ENCODE results near the gene CITED2.

Gene CITED2

DNA sequence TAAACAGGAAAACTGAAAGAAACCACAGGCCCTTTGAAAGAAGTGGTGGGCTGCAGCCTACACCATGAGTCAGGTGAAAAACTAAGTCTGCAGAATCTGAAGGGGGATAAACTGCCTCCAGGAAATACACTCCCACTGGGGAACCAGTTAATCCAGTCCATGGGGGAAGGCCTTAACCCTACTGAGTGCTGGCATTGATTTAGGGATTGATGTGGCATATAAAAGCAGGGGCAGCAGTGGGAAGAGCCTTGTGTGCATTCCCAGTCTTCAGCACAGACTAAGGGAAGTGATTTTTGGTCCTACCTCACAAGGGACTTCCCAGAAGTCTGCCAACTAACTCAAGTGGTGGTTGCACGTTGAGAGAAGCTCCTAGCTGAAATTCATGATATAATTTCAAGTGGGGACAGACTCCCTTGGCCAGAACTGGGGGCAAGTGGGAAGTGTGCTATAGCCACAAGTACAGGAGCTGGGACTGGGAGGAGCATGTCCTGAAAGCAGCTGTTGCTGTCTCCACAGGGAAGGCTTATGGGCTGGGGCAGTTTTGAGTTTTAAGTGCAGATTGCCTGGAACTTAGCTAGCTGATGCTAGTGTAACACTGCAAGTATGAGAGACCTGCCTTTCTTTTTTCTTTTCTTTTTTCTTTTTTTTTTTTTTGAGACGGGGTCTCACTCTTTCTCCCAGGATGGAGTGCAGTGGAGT, 31.2 kb downstream of the CITED2 start:
- in situ Hi-C loops (cut with HindIII; ENCODE audit: low pct_ligation_motif_present, low sequenced_read_pairs), result no loop called here

DNA sequence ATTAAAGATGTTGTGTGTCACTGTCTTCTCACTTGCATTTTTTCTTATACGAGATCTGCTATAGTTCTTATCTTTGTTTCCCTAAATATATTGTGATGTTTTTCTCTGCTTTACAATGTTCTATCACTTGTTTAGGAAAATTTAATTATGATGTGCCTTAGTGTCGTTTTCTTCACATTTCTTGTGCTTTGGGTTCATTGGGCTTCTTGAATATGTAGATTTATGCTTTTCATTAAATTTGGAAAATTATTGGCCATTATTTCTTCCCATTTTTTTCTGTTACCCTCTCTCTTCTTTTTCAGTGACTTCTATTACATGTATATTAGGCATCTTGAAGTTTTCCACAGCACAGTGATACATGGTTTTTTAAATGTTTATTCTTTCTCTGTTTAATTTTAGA, 33.4 kb downstream of the CITED2 start:
- no peaks in the 10 kb centered on the region for H3K36me3 ChIP-seq (replicated peaks)
- in situ Hi-C loops (cut with HindIII; ENCODE audit: low pct_ligation_motif_present, low sequenced_read_pairs), result no loop called here
- TF ChIP-seq, protein P1, sequence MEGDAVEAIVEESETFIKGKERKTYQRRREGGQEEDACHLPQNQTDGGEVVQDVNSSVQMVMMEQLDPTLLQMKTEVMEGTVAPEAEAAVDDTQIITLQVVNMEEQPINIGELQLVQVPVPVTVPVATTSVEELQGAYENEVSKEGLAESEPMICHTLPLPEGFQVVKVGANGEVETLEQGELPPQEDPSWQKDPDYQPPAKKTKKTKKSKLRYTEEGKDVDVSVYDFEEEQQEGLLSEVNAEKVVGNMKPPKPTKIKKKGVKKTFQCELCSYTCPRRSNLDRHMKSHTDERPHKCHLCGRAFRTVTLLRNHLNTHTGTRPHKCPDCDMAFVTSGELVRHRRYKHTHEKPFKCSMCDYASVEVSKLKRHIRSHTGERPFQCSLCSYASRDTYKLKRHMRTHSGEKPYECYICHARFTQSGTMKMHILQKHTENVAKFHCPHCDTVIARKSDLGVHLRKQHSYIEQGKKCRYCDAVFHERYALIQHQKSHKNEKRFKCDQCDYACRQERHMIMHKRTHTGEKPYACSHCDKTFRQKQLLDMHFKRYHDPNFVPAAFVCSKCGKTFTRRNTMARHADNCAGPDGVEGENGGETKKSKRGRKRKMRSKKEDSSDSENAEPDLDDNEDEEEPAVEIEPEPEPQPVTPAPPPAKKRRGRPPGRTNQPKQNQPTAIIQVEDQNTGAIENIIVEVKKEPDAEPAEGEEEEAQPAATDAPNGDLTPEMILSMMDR (IDR thresholded peaks at IDR 0.05; ENCODE audit: low read depth, low read length, missing control alignments), result no peak
- no peak overlapping the region for H3K27ac ChIP-seq
- H3K4me3 ChIP-seq (ENCODE audit: low read depth, low read length), result no peak overlapping the region
- DNase-seq, result no peak
- H3K27me3 ChIP-seq (replicated peaks), result no peaks in the 10 kb centered on the region

More for the DNA sequence above, 31.2 kb downstream of the CITED2 start:
- H3K36me3 ChIP-seq (replicated peaks), result no peaks in the 10 kb centered on the region
- TF ChIP-seq, protein P1 (IDR thresholded peaks at IDR 0.05; ENCODE audit: low read depth, low read length, missing control alignments), result no peak
- H3K4me3 ChIP-seq (ENCODE audit: low read depth, low read length), result no peak overlapping the region
- no peaks in the 10 kb centered on the region for H3K27me3 ChIP-seq (replicated peaks)
- no peak for DNase-seq
- H3K27ac ChIP-seq, result no peak overlapping the region

DNA sequence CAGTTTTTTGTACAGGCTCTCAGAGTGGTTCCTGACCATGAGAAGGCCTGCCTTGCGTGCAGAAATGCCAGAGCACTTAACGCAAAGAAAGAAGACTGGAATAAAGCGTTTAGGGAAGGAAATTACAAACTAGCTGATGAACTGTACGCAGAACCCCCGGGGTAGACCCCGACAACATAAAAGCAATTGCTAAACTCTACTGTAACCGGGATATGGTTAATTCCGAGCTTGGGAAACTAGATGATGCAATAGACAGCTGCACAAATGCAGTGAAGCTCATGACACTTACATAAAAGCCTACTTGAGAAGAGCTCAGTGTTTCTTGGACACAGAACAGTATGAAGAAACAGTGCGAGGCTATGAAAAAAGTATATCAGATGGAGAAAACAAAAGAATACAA, 35.7 kb downstream of the CITED2 start:
- H3K36me3 ChIP-seq (replicated peaks), result no peaks in the 10 kb centered on the region
- no peaks in the 10 kb centered on the region for H3K27me3 ChIP-seq (replicated peaks)
- no peak overlapping the region for H3K4me3 ChIP-seq (ENCODE audit: low read depth, low read length)
- in situ Hi-C loops (cut with HindIII; ENCODE audit: low pct_ligation_motif_present, low sequenced_read_pairs), result no loop called here
- no peak for DNase-seq
- TF ChIP-seq, protein P1 (IDR thresholded peaks at IDR 0.05; ENCODE audit: low read depth, low read length, missing control alignments), result no peak
- H3K27ac ChIP-seq, result no peak overlapping the region

DNA sequence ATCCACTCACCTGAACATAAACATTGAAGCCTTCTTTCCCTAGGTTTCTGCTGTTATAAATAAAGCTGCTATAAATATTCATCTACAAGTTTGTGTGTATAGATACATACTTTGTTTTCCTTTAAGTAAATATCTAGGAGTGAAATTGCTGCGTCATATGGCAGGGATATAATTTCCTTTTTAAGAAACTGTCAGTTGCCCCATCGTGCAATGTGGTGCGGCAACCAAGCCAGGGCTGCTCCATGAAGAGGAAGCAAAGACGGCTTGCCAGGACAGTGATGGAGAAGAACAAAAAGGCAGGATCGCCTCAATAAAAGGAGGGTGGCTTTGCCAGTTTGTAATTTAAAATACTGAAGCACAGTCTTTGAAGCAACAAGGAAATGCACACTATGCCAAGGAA, 36.6 kb downstream of the CITED2 start:
- Histone ChIP-seq H3K27me3 (replicated peaks) (no peaks in the 10 kb centered on the region), H3K36me3 (replicated peaks) (no peaks in the 10 kb centered on the region), H3K27ac (no peak overlapping the region), H3K4me3 (ENCODE audit: low read depth, low read length) (no peak overlapping the region)
- TF ChIP-seq, protein P1 (IDR thresholded peaks at IDR 0.05; ENCODE audit: low read depth, low read length, missing control alignments), result no peak
- DNase-seq, result no peak
- in situ Hi-C loops (cut with HindIII; ENCODE audit: low pct_ligation_motif_present, low sequenced_read_pairs), result no loop called here

DNA sequence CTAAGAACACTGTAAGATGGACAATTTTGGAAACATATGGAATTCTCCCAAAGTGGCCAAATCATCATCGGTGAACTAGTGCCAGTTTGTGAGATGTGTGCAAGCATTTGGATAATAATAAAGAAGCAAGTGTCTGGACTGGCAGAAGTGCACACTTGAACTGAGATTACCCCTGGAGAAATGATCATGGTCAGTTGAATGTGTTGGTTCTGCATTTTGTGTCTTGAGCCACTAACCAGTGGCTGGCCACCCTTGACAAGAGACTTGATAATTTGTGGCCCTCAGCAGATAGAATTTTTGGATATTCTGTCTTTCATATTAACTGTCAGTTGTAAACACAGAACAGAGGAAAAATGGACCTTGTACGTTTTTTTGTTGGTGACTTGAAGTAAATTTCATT, 37.4 kb downstream of the CITED2 start:
- DNase-seq, result no peak
- H3K4me3 ChIP-seq (ENCODE audit: low read depth, low read length), result no peak overlapping the region
- no peaks in the 10 kb centered on the region for H3K27me3 ChIP-seq (replicated peaks)
- in situ Hi-C loops (cut with HindIII; ENCODE audit: low pct_ligation_motif_present, low sequenced_read_pairs), result no loop called here
- TF ChIP-seq, protein P1 (IDR thresholded peaks at IDR 0.05; ENCODE audit: low read depth, low read length, missing control alignments), result no peak
- no peaks in the 10 kb centered on the region for H3K36me3 ChIP-seq (replicated peaks)
- no peak overlapping the region for H3K27ac ChIP-seq

DNA sequence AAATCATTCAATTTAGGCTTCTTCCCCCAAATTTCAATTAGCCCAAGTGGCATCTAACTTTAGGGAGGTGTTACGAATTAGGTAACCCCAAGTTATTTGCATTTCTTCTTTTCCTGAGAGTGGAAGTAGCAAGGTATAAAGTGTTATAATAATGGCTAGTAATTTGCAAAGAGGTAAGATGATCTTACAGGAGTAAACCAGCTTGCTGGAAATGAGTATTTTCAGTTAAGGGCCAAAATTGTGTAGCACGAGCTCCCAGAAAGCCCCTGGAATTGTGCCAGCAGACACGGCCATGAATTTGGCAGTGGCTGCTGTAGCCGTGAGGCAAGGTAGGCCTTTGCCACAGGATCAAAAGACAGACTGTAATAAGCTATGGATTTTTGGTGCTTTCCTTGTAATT, 38.0 kb downstream of the CITED2 start:
- H3K36me3 ChIP-seq (replicated peaks), result no peaks in the 10 kb centered on the region
- H3K27ac ChIP-seq, result no peak overlapping the region
- no peaks in the 10 kb centered on the region for H3K27me3 ChIP-seq (replicated peaks)
- H3K4me3 ChIP-seq (ENCODE audit: low read depth, low read length), result no peak overlapping the region
- TF ChIP-seq, protein P1 (IDR thresholded peaks at IDR 0.05; ENCODE audit: low read depth, low read length, missing control alignments), result no peak
- DNase-seq, result no peak
- in situ Hi-C loops (cut with HindIII; ENCODE audit: low pct_ligation_motif_present, low sequenced_read_pairs), result no loop called here
